WTC11 (cell line): ENCODE results near the gene NSG2. TPM values are rescaled to one million over a fixed set of nuclear protein-coding genes. Genes with fewer than 3 reads are reported as not detected.

Experiments
- ATAC-seq: fragments of 200-7000 bp; cut with Tn5 transposase; 2 replicates; pipeline ENCODE4 v1.10.0; 2021; ENCODE audit warnings: mild to moderate bottlenecking, moderate library complexity
- CTCF ChIA-PET: fragments of 300-600 bp; sonication (Branson Sonifier 250); formaldehyde crosslinking; loops from one replicate; lab custom pipeline; 2021; ENCODE audit warnings: antibody characterized with exemption; lab: Charles Lee
- POLR2A ChIA-PET: fragments of 350-600 bp; sonication (Branson Sonifier 250); formaldehyde crosslinking; loops from one replicate; lab custom pipeline; 2021; ENCODE audit warnings: antibody characterized with exemption; lab: Charles Lee
- DNase-seq: peaks from one replicate; pipeline ENCODE4 v3.0.0; 2021; ENCODE audit warnings: low spot score
- H3K27ac Mint-ChIP-seq: 2 replicates; pipeline ENCODE4 v1.8.0; 2021; ENCODE audit warnings: mixed read lengths
- H3K27me3 Mint-ChIP-seq: 2 replicates; pipeline ENCODE4 v1.8.0; 2021; ENCODE audit warnings: low read depth, mild to moderate bottlenecking, moderate library complexity, mixed read lengths
- H3K36me3 Mint-ChIP-seq: 2 replicates; pipeline ENCODE4 v1.8.0; 2021; ENCODE audit warnings: mixed read lengths
- H3K4me1 Mint-ChIP-seq: 2 replicates; pipeline ENCODE4 v1.8.0; 2022; ENCODE audit warnings: mixed read lengths
- H3K4me3 Mint-ChIP-seq: 2 replicates; pipeline ENCODE4 v1.8.0; 2021; ENCODE audit warnings: mild to moderate bottlenecking, moderate library complexity, mixed read lengths
- H3K9me3 Mint-ChIP-seq: 2 replicates; pipeline ENCODE4 v1.8.0; 2021; ENCODE audit warnings: mixed read lengths
- ESRRA ChIP-seq: sonication (generic); formaldehyde crosslinking; IDR thresholded peaks from 2 replicates; pipeline ENCODE4 v1.8.1; 2022; ENCODE audit warnings: mild to moderate bottlenecking, missing genetic modification reagents, borderline replicate concordance
- IRF2 ChIP-seq: sonication (generic); formaldehyde crosslinking; IDR thresholded peaks from 2 replicates; pipeline ENCODE4 v1.8.0; 2022; ENCODE audit warnings: low read depth, missing genetic modification reagents, borderline replicate concordance
- JUN ChIP-seq: sonication (generic); formaldehyde crosslinking; IDR thresholded peaks from 2 replicates; pipeline ENCODE4 v1.8.0; 2023; ENCODE audit warnings: mild to moderate bottlenecking, missing genetic modification reagents
- MYBL2 ChIP-seq: sonication (generic); formaldehyde crosslinking; IDR thresholded peaks from 2 replicates; pipeline ENCODE4 v1.8.1; 2023; ENCODE audit warnings: mild to moderate bottlenecking, moderate library complexity, missing genetic modification reagents
- NFE2L1 ChIP-seq: sonication (generic); formaldehyde crosslinking; IDR thresholded peaks from 2 replicates; pipeline ENCODE4 v1.8.1; 2023; ENCODE audit warnings: missing genetic modification reagents
- NR3C1 ChIP-seq: sonication (generic); formaldehyde crosslinking; conservative IDR thresholded peaks from 2 replicates; pipeline ENCODE4 v1.8.1; 2023; ENCODE audit warnings: low read depth, mild to moderate bottlenecking, missing genetic modification reagents
- SOX15 ChIP-seq: fragments of 250-450 bp; sonication (Bioruptor Pico); IDR thresholded peaks from 2 replicates; pipeline ENCODE4 v1.9.0; 2021; ENCODE audit warnings: mild to moderate bottlenecking
- TCF7 ChIP-seq: sonication (generic); formaldehyde crosslinking; IDR thresholded peaks from 2 replicates; pipeline ENCODE4 v1.8.0; 2022; ENCODE audit warnings: mild to moderate bottlenecking, low read depth, missing genetic modification reagents, moderate library complexity
- TEAD4 ChIP-seq: sonication (generic); formaldehyde crosslinking; IDR thresholded peaks from 2 replicates; pipeline ENCODE4 v1.8.0; 2022; ENCODE audit warnings: mild to moderate bottlenecking, missing genetic modification reagents
- TP53 ChIP-seq: sonication (generic); formaldehyde crosslinking; IDR thresholded peaks from 2 replicates; pipeline ENCODE4 v1.8.1; 2023; ENCODE audit warnings: mild to moderate bottlenecking, missing genetic modification reagents
- total RNA-seq: library from RNA; stranded (reverse); gene quantifications from 3 replicates; pipeline ENCODE4 v1.2.3, GENCODE V29; 2021
- TF ChIP-seq, protein P1 (sequence below): sonication (generic); formaldehyde crosslinking; IDR thresholded peaks from 2 replicates; pipeline ENCODE4 v1.8.1; 2023; ENCODE audit warnings: mild to moderate bottlenecking, missing genetic modification reagents, moderate library complexity
- TF ChIP-seq, protein P2 (sequence below): fragments of 200-600 bp; IDR thresholded peaks from 2 replicates; pipeline ENCODE4 v1.8.0; 2022; ENCODE audit warnings: antibody characterized with exemption
- TF ChIP-seq, protein P3 (sequence below): sonication (generic); formaldehyde crosslinking; IDR thresholded peaks from 2 replicates; pipeline ENCODE4 v1.8.1; 2022; ENCODE audit warnings: mild to moderate bottlenecking, moderate library complexity, missing genetic modification reagents
- TF ChIP-seq, protein P4 (sequence below): sonication (generic); formaldehyde crosslinking; IDR thresholded peaks from 2 replicates; pipeline ENCODE4 v1.8.0; 2023; ENCODE audit warnings: missing genetic modification reagents
- TF ChIP-seq, protein P5 (sequence below): fragments of 250-450 bp; sonication (Bioruptor Pico); conservative IDR thresholded peaks from 2 replicates; pipeline ENCODE4 v1.9.0; 2021; ENCODE audit warnings: mild to moderate bottlenecking
- TF ChIP-seq, protein P6 (sequence below): fragments of 250-450 bp; sonication (Bioruptor Pico); IDR thresholded peaks from 2 replicates; pipeline ENCODE4 v2.1.2; 2022; ENCODE audit warnings: mild to moderate bottlenecking, moderate library complexity
- TF ChIP-seq, protein P7 (sequence below): sonication (generic); formaldehyde crosslinking; IDR thresholded peaks from 2 replicates; pipeline ENCODE4 v1.8.0; 2022; ENCODE audit warnings: mild to moderate bottlenecking, missing genetic modification reagents

The NSG2 gene
- total RNA-seq, 1 experiment from 2014 or later = not detected

DNA sequence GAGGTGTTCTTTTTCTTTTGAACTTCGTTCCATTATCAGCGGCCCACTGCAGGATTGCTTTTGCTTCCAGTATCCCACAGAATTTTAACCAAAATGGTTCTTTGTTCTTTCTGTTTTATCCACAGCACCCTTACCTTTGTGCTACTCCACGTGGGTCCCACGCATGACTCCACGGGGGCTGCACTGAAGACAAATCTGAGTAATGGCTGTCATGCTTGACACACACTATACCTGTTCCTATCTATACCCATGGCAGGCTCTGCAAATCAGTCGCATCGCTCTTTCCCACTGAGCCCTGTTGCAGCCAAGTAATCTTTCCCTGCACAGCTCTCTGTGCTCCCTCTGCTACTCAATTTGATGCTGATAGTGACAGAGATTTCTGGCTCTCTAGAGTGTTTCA is 69.7 kb downstream of the NSG2 start (continued):
- TF ChIP-seq, protein P1, sequence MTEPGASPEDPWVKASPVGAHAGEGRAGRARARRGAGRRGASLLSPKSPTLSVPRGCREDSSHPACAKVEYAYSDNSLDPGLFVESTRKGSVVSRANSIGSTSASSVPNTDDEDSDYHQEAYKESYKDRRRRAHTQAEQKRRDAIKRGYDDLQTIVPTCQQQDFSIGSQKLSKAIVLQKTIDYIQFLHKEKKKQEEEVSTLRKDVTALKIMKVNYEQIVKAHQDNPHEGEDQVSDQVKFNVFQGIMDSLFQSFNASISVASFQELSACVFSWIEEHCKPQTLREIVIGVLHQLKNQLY (CRISPR knock-in tag) = no peak
- TF ChIP-seq, protein P2, sequence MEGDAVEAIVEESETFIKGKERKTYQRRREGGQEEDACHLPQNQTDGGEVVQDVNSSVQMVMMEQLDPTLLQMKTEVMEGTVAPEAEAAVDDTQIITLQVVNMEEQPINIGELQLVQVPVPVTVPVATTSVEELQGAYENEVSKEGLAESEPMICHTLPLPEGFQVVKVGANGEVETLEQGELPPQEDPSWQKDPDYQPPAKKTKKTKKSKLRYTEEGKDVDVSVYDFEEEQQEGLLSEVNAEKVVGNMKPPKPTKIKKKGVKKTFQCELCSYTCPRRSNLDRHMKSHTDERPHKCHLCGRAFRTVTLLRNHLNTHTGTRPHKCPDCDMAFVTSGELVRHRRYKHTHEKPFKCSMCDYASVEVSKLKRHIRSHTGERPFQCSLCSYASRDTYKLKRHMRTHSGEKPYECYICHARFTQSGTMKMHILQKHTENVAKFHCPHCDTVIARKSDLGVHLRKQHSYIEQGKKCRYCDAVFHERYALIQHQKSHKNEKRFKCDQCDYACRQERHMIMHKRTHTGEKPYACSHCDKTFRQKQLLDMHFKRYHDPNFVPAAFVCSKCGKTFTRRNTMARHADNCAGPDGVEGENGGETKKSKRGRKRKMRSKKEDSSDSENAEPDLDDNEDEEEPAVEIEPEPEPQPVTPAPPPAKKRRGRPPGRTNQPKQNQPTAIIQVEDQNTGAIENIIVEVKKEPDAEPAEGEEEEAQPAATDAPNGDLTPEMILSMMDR = no peak
- no peak for TF ChIP-seq JUN (CRISPR knock-in tag)
- TF ChIP-seq, protein P3, sequence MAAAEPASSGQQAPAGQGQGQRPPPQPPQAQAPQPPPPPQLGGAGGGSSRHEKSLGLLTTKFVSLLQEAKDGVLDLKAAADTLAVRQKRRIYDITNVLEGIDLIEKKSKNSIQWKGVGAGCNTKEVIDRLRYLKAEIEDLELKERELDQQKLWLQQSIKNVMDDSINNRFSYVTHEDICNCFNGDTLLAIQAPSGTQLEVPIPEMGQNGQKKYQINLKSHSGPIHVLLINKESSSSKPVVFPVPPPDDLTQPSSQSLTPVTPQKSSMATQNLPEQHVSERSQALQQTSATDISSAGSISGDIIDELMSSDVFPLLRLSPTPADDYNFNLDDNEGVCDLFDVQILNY (CRISPR knock-in tag) = no peak

DNA sequence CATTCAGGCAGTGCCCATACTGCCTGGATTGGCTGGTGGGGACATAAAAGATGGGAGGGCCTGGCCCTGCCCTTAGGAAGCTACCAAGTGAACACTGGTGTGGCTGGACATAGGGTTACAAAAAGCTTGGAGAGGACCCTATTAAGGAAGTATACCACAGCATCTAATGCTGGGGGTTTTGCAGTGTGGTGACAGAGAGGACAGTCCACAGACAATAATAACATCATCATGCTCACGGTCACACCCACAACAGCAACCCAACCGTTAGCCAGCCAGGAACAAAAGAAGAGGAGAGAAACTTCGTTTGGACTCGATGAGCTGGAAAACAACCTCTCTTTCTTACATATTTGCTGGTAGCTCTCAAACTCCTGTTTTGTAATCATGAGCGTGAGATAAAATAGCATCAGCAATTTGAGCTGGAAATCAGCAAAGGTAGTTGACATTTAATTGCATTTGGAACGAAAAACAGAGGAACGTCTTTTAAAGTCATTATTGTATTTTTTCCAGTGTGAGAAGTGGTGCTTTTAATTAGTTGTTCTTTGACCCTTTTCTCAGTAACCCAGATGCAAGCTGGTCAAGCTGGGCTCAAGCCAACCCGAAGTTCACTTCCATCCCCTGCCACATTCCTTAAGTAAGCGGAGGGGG is 73.4 kb downstream of the NSG2 start:
- H3K27me3 Mint-ChIP-seq = no peaks in the 10 kb centered on the region; the same call in 1 of the 2 replicates
- H3K9me3 Mint-ChIP-seq = peaks cover 10% of the 10 kb centered on the region; the same call in 1 of the 2 replicates
- ChIA-PET POLR2A (no interaction called here), CTCF (interaction anchor here (0.7 to 3.1 kb wide), 4 partner anchors 73 to 193 kb away, joined by 3 to 14 read pairs (median 4); partner anchors contain the start of gene NSG2)
- no peaks in the 10 kb centered on the region for H3K36me3 Mint-ChIP-seq
- no peak for DNase-seq
- TF ChIP-seq, protein P4, sequence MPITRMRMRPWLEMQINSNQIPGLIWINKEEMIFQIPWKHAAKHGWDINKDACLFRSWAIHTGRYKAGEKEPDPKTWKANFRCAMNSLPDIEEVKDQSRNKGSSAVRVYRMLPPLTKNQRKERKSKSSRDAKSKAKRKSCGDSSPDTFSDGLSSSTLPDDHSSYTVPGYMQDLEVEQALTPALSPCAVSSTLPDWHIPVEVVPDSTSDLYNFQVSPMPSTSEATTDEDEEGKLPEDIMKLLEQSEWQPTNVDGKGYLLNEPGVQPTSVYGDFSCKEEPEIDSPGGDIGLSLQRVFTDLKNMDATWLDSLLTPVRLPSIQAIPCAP (CRISPR knock-in tag) = no peak
- TF ChIP-seq NR3C1 (CRISPR knock-in tag) = no peak
- TF ChIP-seq, protein P5, sequence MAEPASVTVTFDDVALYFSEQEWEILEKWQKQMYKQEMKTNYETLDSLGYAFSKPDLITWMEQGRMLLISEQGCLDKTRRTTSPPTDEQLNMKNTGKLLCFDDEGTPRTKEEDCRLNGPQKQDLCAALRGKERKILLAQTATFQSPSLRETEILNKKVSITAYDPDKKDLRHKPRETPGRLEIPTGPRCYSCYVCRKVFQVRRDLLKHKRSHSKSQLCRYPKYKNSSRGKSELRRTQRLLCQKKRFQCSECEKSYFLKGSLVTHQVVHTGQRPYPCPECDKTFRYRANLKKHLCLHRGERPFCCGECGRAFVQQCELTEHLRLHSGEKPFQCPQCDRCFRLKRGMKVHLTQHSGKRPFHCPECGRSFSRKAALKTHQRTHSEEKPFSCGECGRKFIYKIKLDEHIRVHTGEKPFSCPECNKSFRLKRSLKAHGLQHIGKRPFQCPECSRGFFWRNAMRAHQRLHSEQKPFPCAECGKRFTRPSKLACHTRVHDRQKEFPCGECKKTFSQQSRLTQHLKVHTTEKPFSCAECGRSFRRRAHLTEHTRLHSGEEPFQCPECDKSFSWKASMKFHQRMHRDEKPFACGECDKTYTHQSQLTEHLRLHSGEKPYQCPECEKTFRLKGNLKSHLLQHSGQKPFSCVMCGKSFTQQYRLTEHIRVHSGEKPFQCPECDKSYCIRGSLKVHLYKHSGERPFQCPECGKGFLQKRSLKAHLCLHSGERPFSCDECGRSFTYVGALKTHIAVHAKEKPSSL (CRISPR knock-in tag) = no peak
- no peak for TF ChIP-seq MYBL2
- no peak for TF ChIP-seq JUN (CRISPR knock-in tag)
- TF ChIP-seq IRF2 (CRISPR knock-in tag) = no peak
- TF ChIP-seq, protein P3 (CRISPR knock-in tag) = no peak
- TF ChIP-seq, protein P6, sequence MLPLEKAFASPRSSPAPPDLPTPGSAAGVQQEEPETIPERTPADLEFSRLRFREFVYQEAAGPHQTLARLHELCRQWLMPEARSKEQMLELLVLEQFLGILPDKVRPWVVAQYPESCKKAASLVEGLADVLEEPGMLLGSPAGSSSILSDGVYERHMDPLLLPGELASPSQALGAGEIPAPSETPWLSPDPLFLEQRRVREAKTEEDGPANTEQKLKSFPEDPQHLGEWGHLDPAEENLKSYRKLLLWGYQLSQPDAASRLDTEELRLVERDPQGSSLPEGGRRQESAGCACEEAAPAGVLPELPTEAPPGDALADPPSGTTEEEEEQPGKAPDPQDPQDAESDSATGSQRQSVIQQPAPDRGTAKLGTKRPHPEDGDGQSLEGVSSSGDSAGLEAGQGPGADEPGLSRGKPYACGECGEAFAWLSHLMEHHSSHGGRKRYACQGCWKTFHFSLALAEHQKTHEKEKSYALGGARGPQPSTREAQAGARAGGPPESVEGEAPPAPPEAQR (CRISPR knock-in tag) = no peak
- no peak for TF ChIP-seq ESRRA (CRISPR knock-in tag)
- TF ChIP-seq, protein P7, sequence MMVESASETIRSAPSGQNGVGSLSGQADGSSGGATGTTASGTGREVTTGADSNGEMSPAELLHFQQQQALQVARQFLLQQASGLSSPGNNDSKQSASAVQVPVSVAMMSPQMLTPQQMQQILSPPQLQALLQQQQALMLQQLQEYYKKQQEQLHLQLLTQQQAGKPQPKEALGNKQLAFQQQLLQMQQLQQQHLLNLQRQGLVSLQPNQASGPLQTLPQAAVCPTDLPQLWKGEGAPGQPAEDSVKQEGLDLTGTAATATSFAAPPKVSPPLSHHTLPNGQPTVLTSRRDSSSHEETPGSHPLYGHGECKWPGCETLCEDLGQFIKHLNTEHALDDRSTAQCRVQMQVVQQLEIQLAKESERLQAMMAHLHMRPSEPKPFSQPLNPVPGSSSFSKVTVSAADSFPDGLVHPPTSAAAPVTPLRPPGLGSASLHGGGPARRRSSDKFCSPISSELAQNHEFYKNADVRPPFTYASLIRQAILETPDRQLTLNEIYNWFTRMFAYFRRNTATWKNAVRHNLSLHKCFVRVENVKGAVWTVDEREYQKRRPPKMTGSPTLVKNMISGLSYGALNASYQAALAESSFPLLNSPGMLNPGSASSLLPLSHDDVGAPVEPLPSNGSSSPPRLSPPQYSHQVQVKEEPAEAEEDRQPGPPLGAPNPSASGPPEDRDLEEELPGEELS = no peak
- TF ChIP-seq TP53 (CRISPR knock-in tag) = no peak
- no peak for TF ChIP-seq SOX15
- no peak for TF ChIP-seq NFE2L1
- TF ChIP-seq TEAD4 (CRISPR knock-in tag) = no peak
- no peak for TF ChIP-seq TCF7 (CRISPR knock-in tag)
- peak; percentile 47; the same call in 1 of the 2 replicates for ATAC-seq
- H3K4me1 Mint-ChIP-seq = peaks cover 10% of the 10 kb centered on the region
- no peak overlapping the region for H3K27ac Mint-ChIP-seq
- no peak overlapping the region for H3K4me3 Mint-ChIP-seq
